ENCODE data around the gene SLC25A17.
A peak's percentile ranks its signal among the peaks of the same experiment; 100 is the strongest.
"Not testable (repeated sequence)": the region's sequence is repeated elsewhere in the genome, so short reads cannot be mapped to it uniquely, and the experiment has no call there.

SLC25A17 gene

DNA sequence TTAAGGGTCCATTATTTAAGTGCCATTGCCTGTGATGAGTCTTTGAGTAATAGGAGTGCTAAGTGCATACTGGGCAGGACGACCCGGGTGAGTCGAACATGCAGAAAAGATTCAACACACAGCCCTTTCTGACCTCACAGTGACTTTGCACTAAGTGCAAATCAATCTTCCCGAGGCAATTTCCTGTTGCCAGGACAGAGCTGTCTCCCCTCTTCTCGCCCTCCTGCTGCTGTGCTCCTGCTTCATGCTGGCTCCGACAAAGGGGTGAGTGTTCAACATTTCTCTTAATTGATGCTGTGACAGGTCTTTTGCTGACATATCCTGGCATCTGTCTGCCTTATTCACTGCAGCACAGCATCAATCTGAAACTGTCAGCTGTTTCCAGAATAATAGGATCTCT is 97.9 kb downstream of the SLC25A17 start:
- Histone ChIP-seq H3K9ac (ENCODE audit: low read length) (no peak overlapping the region), H3K27ac (ENCODE audit: low read depth, low read length) (peak overlapping the region; percentile 8), H3K27me3 (ENCODE audit: control insufficient read depth, insufficient read depth, low read length) (no peaks in the 10 kb centered on the region), H3K4me1 (ENCODE audit: control insufficient read depth, insufficient read depth, low read length) (no peaks in the 10 kb centered on the region), H3K4me3 (ENCODE audit: low read length) (no peak overlapping the region), H3K36me3 (ENCODE audit: control insufficient read depth, insufficient read depth, low read length) (no peaks in the 10 kb centered on the region)

GRCh38 chr22:40720538-40721256 is 98.4 kb downstream of the SLC25A17 start:
- no peak overlapping the region for H3K9ac ChIP-seq (ENCODE audit: low read length)
- H3K4me1 ChIP-seq (ENCODE audit: control insufficient read depth, insufficient read depth, low read length): no peaks in the 10 kb centered on the region
- no peaks in the 10 kb centered on the region for H3K36me3 ChIP-seq (ENCODE audit: control insufficient read depth, insufficient read depth, low read length)
- H3K27me3 ChIP-seq (ENCODE audit: control insufficient read depth, insufficient read depth, low read length): no peaks in the 10 kb centered on the region
- H3K4me3 ChIP-seq (ENCODE audit: low read length): no peak overlapping the region
- peak overlapping the region; percentile 8 for H3K27ac ChIP-seq (ENCODE audit: low read depth, low read length)

GRCh38 chr22:40720156-40720537 is 99.0 kb downstream of the SLC25A17 start:
- not testable (repeated sequence) for H3K27ac ChIP-seq (ENCODE audit: low read depth, low read length); H3K4me3 ChIP-seq (ENCODE audit: low read length); H3K9ac ChIP-seq (ENCODE audit: low read length); H3K4me1 ChIP-seq (ENCODE audit: control insufficient read depth, insufficient read depth, low read length); H3K27me3 ChIP-seq (ENCODE audit: control insufficient read depth, insufficient read depth, low read length); H3K36me3 ChIP-seq (ENCODE audit: control insufficient read depth, insufficient read depth, low read length)

All from rectal smooth muscle tissue (tissue), 1 donor.